Peyer's patch (tissue), 4 donors: ENCODE data around the gene PPIP5K1. TPM values are rescaled to one million over a fixed set of nuclear protein-coding genes. Genes with fewer than 3 reads are reported as not detected.

Experiments used
- DNase-seq, 3 donors: peaks; one replicate each; pipeline ENCODE4 v3.0.0-alpha.2; 2017 to 2019
- H3K27ac ChIP-seq, 4 donors: fragments of 200-600 bp; sonication (generic); one replicate each; pipeline ENCODE4 v1.5.1; 2016 to 2019
- H3K27me3 ChIP-seq, 2 donors: fragments of 200-600 bp; sonication (generic); one replicate each; pipeline ENCODE4 v1.5.1; 2019
- H3K36me3 ChIP-seq, 3 donors: fragments of 200-600 bp; sonication (generic); one replicate each; pipeline ENCODE4 v1.5.1; 2016 to 2019
- H3K4me1 ChIP-seq, 4 donors: fragments of 200-600 bp; sonication (generic); one replicate each; pipeline ENCODE4 v1.5.1; 2016 to 2019
- H3K4me3 ChIP-seq, 4 donors: fragments of 200-600 bp; sonication (generic); 1 replicate in 3 of 4; 2 replicates in 1 of 4; pipeline ENCODE4 v1.5.1; 2016 to 2019; ENCODE audit warnings: mild to moderate bottlenecking in 1 of 4
- H3K9me3 ChIP-seq, 4 donors: fragments of 200-600 bp; sonication (generic); one replicate each; pipeline ENCODE4 v1.5.1; 2016 to 2019; ENCODE audit warnings: mild to moderate bottlenecking in 1 of 4
- CTCF ChIP-seq, 6 experiments: fragments of 450-650 bp in 4 of 6; fragments of 200-600 bp in 2 of 6; sonication (generic) in 1 of 6; IDR thresholded peaks; one replicate each; pipeline ENCODE4 v1.5.1; 2017 to 2019; ENCODE audit warnings: antibody characterized with exemption in 6 of 6, mild to moderate bottlenecking in 3 of 6, moderate library complexity in 1 of 6
- POLR2A ChIP-seq, 2 donors: fragments of 450-650 bp; IDR thresholded peaks; one replicate each; pipeline ENCODE4 v1.5.1; 2017; ENCODE audit warnings: antibody characterized with exemption in 2 of 2, mild to moderate bottlenecking in 2 of 2, moderate library complexity in 2 of 2
- total RNA-seq, 4 donors: library from RNA; depleted of rRNA; stranded (reverse); fragments of >200 nt; gene quantifications; one replicate each; pipeline ENCODE4 v1.1.0, GENCODE V29; 2016

The PPIP5K1 gene
- total RNA-seq, 4 donors from 2014 or later = 84.9 to 380 (median 260) TPM

- Histone ChIP-seq H3K27ac (no peak overlapping the region), H3K4me3 (no peak overlapping the region), H3K4me1 (no peaks in the 10 kb centered on the region), H3K9me3 (no peaks in the 10 kb centered on the region), H3K27me3 (no peaks in the 10 kb centered on the region), H3K36me3 (peaks cover 0 to 2% (median 0%) of the 10 kb centered on the region in 3 donors)
- DNase-seq = no peak
- TF ChIP-seq POLR2A (IDR thresholded peaks at IDR 0.05) (no peak), CTCF (IDR thresholded peaks at IDR 0.05) (no peak)
Measured at GRCh38 chr15:43527016-43527801, 62.8 kb downstream of the PPIP5K1 start.

GRCh38 chr15:43526261-43526930, 63.6 kb downstream of the PPIP5K1 start:
- no peak overlapping the region for H3K4me3 ChIP-seq
- no peak for DNase-seq
- H3K9me3 ChIP-seq = no peaks in the 10 kb centered on the region
- H3K27me3 ChIP-seq = no peaks in the 10 kb centered on the region
- no peak for TF ChIP-seq CTCF (IDR thresholded peaks at IDR 0.05)
- no peak for TF ChIP-seq POLR2A (IDR thresholded peaks at IDR 0.05)
- H3K4me1 ChIP-seq = no peaks in the 10 kb centered on the region
- no peak overlapping the region for H3K27ac ChIP-seq
- H3K36me3 ChIP-seq = peaks cover 0 to 10% (median 0%) of the 10 kb centered on the region in 3 donors

- Histone ChIP-seq H3K4me1 (no peaks in the 10 kb centered on the region), H3K27ac (no peak overlapping the region), H3K27me3 (no peaks in the 10 kb centered on the region), H3K36me3 (peaks cover 0 to 11% (median 0%) of the 10 kb centered on the region in 3 donors), H3K4me3 (no peak overlapping the region), H3K9me3 (no peaks in the 10 kb centered on the region)
- DNase-seq = no peak
- TF ChIP-seq POLR2A (IDR thresholded peaks at IDR 0.05) = no peak
- TF ChIP-seq CTCF (IDR thresholded peaks at IDR 0.05) = no peak
Measured at GRCh38 chr15:43525131-43525530, 64.9 kb downstream of the PPIP5K1 start.

GRCh38 chr15:43524254-43524845, 65.7 kb downstream of the PPIP5K1 start:
- Histone ChIP-seq H3K4me1 (peaks cover 0 to under 1% (median 0%) of the 10 kb centered on the region in 4 donors), H3K36me3 (peaks cover 0 to 11% (median 0%) of the 10 kb centered on the region in 3 donors), H3K27ac (no peak overlapping the region), H3K27me3 (no peaks in the 10 kb centered on the region), H3K9me3 (no peaks in the 10 kb centered on the region), H3K4me3 (no peak overlapping the region)
- TF ChIP-seq POLR2A (IDR thresholded peaks at IDR 0.05) = no peak
- TF ChIP-seq CTCF (IDR thresholded peaks at IDR 0.05) = no peak
- DNase-seq = no peak

GRCh38 chr15:43523646-43524045, 66.4 kb downstream of the PPIP5K1 start:
- no peak for DNase-seq
- Histone ChIP-seq H3K4me3 (no peak overlapping the region), H3K27ac (no peak overlapping the region), H3K4me1 (peaks cover 0 to 8% (median 0%) of the 10 kb centered on the region in 4 donors), H3K9me3 (no peaks in the 10 kb centered on the region), H3K27me3 (no peaks in the 10 kb centered on the region), H3K36me3 (peaks cover 0 to 11% (median 0%) of the 10 kb centered on the region in 3 donors)
- TF ChIP-seq POLR2A (IDR thresholded peaks at IDR 0.05) (no peak), CTCF (IDR thresholded peaks at IDR 0.05) (no peak)
